ENCODE results near the gene DPY19L3. TPM values are rescaled to one million over a fixed set of nuclear protein-coding genes. Genes with fewer than 3 reads are reported as not detected.
"Not testable (repeated sequence)": the region's sequence is repeated elsewhere in the genome, so short reads cannot be mapped to it uniquely, and the experiment has no call there.

Gene DPY19L3
- total RNA-seq, 1 donor from 2014 or later, result 111 TPM

DNA sequence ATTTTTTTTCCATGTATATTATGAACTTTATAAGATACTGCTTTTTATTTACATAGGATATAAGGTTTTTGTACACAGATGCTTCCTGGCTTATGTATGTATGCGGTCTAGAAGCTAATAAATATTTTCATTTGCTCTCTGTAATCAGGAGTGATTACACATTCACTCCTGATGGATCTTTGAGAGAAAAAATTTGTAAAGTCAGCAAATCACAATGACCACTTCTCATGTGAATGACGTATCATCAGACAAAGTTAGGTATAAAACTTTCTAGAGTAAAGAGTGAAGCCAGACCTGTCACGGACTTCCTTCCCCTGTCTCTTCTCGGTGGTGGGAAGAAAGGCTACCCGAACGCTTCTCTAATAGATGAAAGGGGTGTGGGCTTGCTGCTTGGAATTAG lies 31.1 kb downstream of the DPY19L3 start:
- TF ChIP-seq, protein P1, sequence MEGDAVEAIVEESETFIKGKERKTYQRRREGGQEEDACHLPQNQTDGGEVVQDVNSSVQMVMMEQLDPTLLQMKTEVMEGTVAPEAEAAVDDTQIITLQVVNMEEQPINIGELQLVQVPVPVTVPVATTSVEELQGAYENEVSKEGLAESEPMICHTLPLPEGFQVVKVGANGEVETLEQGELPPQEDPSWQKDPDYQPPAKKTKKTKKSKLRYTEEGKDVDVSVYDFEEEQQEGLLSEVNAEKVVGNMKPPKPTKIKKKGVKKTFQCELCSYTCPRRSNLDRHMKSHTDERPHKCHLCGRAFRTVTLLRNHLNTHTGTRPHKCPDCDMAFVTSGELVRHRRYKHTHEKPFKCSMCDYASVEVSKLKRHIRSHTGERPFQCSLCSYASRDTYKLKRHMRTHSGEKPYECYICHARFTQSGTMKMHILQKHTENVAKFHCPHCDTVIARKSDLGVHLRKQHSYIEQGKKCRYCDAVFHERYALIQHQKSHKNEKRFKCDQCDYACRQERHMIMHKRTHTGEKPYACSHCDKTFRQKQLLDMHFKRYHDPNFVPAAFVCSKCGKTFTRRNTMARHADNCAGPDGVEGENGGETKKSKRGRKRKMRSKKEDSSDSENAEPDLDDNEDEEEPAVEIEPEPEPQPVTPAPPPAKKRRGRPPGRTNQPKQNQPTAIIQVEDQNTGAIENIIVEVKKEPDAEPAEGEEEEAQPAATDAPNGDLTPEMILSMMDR (IDR thresholded peaks at IDR 0.05; ENCODE audit: unreplicated experiment), result no peak
- H3K4me3 Mint-ChIP-seq (ENCODE audit: unreplicated experiment), result no peak overlapping the region
- H3K27ac Mint-ChIP-seq (ENCODE audit: unreplicated experiment), result no peak overlapping the region
- no peak for DNase-seq (ENCODE audit: low spot score)
- H3K27me3 Mint-ChIP-seq (ENCODE audit: unreplicated experiment), result no peaks in the 10 kb centered on the region
- H3K4me1 Mint-ChIP-seq (ENCODE audit: unreplicated experiment), result no peaks in the 10 kb centered on the region
- no peaks in the 10 kb centered on the region for H3K9me3 Mint-ChIP-seq (ENCODE audit: unreplicated experiment)
- peaks cover 5% of the 10 kb centered on the region for H3K36me3 Mint-ChIP-seq (ENCODE audit: low read depth, unreplicated experiment)

DNA sequence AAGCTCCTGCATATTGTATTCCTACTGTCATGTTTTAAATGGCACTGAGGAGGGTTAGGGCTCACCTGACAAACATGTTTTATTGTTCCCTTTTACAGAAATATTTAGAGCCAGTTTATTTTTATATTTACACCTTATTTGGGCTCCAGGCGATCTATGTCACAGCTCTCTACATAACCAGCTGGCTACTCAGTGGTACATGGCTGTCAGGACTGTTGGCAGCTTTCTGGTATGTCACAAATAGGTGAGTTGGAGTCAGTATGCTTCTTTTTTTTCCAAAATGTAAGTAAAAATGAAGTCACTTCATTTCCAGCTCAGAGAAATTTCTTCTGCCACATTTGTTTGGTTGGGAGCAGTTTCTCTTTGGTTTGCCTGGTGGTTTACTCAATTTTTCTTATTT lies 31.5 kb downstream of the DPY19L3 start:
- TF ChIP-seq, protein P1 (IDR thresholded peaks at IDR 0.05; ENCODE audit: unreplicated experiment), result no peak
- peaks cover 5% of the 10 kb centered on the region for H3K36me3 Mint-ChIP-seq (ENCODE audit: low read depth, unreplicated experiment)
- no peaks in the 10 kb centered on the region for H3K4me1 Mint-ChIP-seq (ENCODE audit: unreplicated experiment)
- no peaks in the 10 kb centered on the region for H3K9me3 Mint-ChIP-seq (ENCODE audit: unreplicated experiment)
- no peak overlapping the region for H3K4me3 Mint-ChIP-seq (ENCODE audit: unreplicated experiment)
- H3K27me3 Mint-ChIP-seq (ENCODE audit: unreplicated experiment), result no peaks in the 10 kb centered on the region
- H3K27ac Mint-ChIP-seq (ENCODE audit: unreplicated experiment), result no peak overlapping the region
- no peak for DNase-seq (ENCODE audit: low spot score)

DNA sequence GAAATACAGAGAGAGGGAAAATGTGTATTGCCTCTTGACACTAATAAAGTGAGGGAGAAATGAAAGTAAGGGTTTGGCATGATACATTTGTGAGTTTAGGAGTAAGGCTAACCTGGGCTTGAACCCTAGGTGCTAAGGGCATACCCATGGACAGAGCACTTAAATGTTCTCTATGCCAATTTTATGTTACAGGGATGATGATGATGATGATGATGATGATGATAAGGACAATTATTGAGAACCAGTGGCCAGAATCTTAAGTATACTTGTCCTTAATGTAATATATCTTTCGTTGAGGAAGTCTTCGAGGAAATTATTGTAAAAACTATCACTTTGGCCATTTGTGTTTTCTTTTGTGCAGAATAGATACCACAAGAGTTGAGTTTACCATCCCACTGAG lies 33.2 kb downstream of the DPY19L3 start:
- H3K9me3 Mint-ChIP-seq (ENCODE audit: unreplicated experiment), result no peaks in the 10 kb centered on the region
- no peaks in the 10 kb centered on the region for H3K27me3 Mint-ChIP-seq (ENCODE audit: unreplicated experiment)
- no peak overlapping the region for H3K4me3 Mint-ChIP-seq (ENCODE audit: unreplicated experiment)
- no peaks in the 10 kb centered on the region for H3K4me1 Mint-ChIP-seq (ENCODE audit: unreplicated experiment)
- DNase-seq (ENCODE audit: low spot score), result no peak
- H3K27ac Mint-ChIP-seq (ENCODE audit: unreplicated experiment), result no peak overlapping the region
- TF ChIP-seq, protein P1 (IDR thresholded peaks at IDR 0.05; ENCODE audit: unreplicated experiment), result no peak
- H3K36me3 Mint-ChIP-seq (ENCODE audit: low read depth, unreplicated experiment), result peaks cover 5% of the 10 kb centered on the region

DNA sequence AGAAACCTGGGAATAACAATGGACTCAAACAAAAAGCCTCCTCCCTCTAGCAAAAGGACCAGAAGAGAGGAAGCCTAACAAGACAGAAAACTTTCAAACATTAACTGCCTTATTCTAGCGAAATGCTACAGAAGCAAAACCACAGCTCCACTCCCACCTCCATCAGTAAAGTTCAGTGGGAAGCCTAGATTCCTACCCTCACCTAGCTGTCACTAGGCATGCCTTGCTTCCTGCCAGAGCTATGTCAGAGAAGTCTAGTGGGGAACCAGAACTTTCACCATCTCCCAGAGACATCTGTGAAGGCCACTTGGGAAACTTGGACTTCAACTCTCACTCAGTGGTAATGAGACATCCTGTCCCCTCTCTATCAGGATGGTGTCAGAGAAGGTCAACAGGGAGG lies 37.1 kb downstream of the DPY19L3 start:
- H3K4me1 Mint-ChIP-seq (ENCODE audit: unreplicated experiment), result peaks cover 5% of the 10 kb centered on the region
- peaks cover 4% of the 10 kb centered on the region for H3K36me3 Mint-ChIP-seq (ENCODE audit: low read depth, unreplicated experiment)
- H3K27ac Mint-ChIP-seq (ENCODE audit: unreplicated experiment), result no peak overlapping the region
- no peak overlapping the region for H3K4me3 Mint-ChIP-seq (ENCODE audit: unreplicated experiment)
- TF ChIP-seq, protein P1 (IDR thresholded peaks at IDR 0.05; ENCODE audit: unreplicated experiment), result no peak
- H3K9me3 Mint-ChIP-seq (ENCODE audit: unreplicated experiment), result no peaks in the 10 kb centered on the region
- DNase-seq (ENCODE audit: low spot score), result no peak
- no peaks in the 10 kb centered on the region for H3K27me3 Mint-ChIP-seq (ENCODE audit: unreplicated experiment)

DNA sequence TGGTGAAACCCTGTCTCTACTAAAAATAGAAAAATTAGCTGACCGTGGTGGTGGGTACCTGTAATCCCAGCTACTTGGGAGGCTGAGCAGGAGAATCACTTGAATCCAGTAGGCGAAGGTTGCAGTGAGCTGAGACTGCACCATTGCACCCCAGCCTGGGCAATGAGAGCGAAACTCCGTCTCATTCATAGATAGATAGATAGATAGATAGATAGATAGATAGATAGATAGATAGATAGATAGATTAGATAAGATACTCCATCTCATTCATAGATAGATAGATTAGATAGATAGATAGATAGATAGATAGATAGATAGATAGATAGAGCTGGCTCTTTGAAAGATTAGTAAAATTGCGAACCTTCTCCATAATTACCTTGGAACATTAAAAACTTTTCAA lies 42.0 kb downstream of the DPY19L3 start:
- H3K27ac Mint-ChIP-seq (ENCODE audit: unreplicated experiment); H3K27me3 Mint-ChIP-seq (ENCODE audit: unreplicated experiment); DNase-seq (ENCODE audit: low spot score); H3K4me3 Mint-ChIP-seq (ENCODE audit: unreplicated experiment); H3K4me1 Mint-ChIP-seq (ENCODE audit: unreplicated experiment); H3K9me3 Mint-ChIP-seq (ENCODE audit: unreplicated experiment); H3K36me3 Mint-ChIP-seq (ENCODE audit: low read depth, unreplicated experiment): not testable (repeated sequence)

DNA sequence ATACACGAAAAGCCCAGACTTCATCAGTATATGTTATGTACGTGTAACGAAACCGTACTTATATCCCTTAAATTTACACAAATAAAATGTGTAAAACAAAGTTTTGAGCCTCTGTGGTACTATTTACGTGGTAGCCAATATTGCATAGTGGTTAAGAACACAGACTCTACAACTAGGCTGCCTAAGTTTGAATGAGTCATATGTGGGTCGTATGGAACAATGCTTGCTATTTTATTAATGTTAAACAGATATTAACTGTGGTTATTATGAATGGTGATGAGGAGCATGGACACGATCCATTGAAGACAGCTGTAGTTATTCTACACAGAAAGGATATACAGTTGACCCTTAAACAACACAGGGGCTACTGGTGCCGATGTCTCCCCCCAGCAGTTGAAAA lies 42.5 kb downstream of the DPY19L3 start:
- peaks cover 4% of the 10 kb centered on the region for H3K36me3 Mint-ChIP-seq (ENCODE audit: low read depth, unreplicated experiment)

More for the DNA sequence above, 42.5 kb downstream of the DPY19L3 start:
- DNase-seq (ENCODE audit: low spot score), result no peak
- H3K4me1 Mint-ChIP-seq (ENCODE audit: unreplicated experiment), result peaks cover 5% of the 10 kb centered on the region
- H3K4me3 Mint-ChIP-seq (ENCODE audit: unreplicated experiment), result no peak overlapping the region
- no peaks in the 10 kb centered on the region for H3K9me3 Mint-ChIP-seq (ENCODE audit: unreplicated experiment)
- H3K27me3 Mint-ChIP-seq (ENCODE audit: unreplicated experiment), result no peaks in the 10 kb centered on the region
- H3K27ac Mint-ChIP-seq (ENCODE audit: unreplicated experiment), result no peak overlapping the region
- TF ChIP-seq, protein P1 (IDR thresholded peaks at IDR 0.05; ENCODE audit: unreplicated experiment), result no peak

Measured in endothelial cell (in vitro differentiated cells).